HepG2 (cell line): ENCODE data around the gene PIGX. TPM values are rescaled to one million over a fixed set of nuclear protein-coding genes. Genes with fewer than 3 reads are reported as not detected.

Experiments
- ATAC-seq: fragments of 200-7000 bp; cut with Tn5 transposase; 3 replicates; pipeline ENCODE4 v1.9.1; 2020; ENCODE audit warnings: mild to moderate bottlenecking, moderate library complexity
- BruUV-seq: library from RNA; stranded (reverse); fragments of 400-500 nt; replicated peaks from 2 replicates; lab custom pipeline; 2021; lab: Mats Ljungman, UMichigan
- CTCF ChIA-PET: fragments of 300-600 bp; formaldehyde crosslinking; extraction: SDS; loops from one replicate; lab custom pipeline; 2021; ENCODE audit warnings: low total read pairs, inconsistent platforms, low intra/inter-chr PET ratio; lab: Yijun Ruan, JAX
- POLR2A ChIA-PET: fragments of 350-600 bp; sonication (Branson Sonifier 250); formaldehyde crosslinking; loops from one replicate; lab custom pipeline; 2020; ENCODE audit warnings: antibody characterized with exemption, inconsistent platforms; lab: Yijun Ruan, JAX
- DNase-seq: peaks from one replicate; pipeline ENCODE4 v3.0.0-alpha.2; 2015; ENCODE audit warnings: low spot score
- FAIRE-seq: peaks from 3 replicates; lab custom pipeline; 2011; peaks lifted over from hg19 to GRCh38; lab: Jason Lieb, UNC
- H2AFZ ChIP-seq: one replicate; pipeline ENCODE4 v1.6.1; 2011; ENCODE audit warnings: low read length, inconsistent platforms
- H3K27ac ChIP-seq: fragments of 300-600 bp; 3 replicates; pipeline ENCODE4 v1.8.0; 2011; ENCODE audit warnings: mixed run types, mild to moderate bottlenecking, mixed read lengths, low read length, inconsistent platforms; ENCODE audit not compliant: insufficient read depth; ENCODE audit errors: extremely low read length
- H3K27me3 ChIP-seq, 2 experiments: fragments of 200-600 bp in 1 of 2; 2 replicates in 1 of 2; 3 replicates in 1 of 2; pipeline versions ENCODE4 v1.6.0 to v1.8.0; 2011; ENCODE audit warnings: low read length in 2 of 2, mild to moderate bottlenecking in 2 of 2, moderate library complexity in 2 of 2, inconsistent platforms in 1 of 2; ENCODE audit not compliant: insufficient read depth in 2 of 2, control insufficient read depth in 1 of 2
- H3K36me3 ChIP-seq, 2 experiments: fragments of 200-600 bp in 1 of 2; replicated peaks in 1 of 2; 2 replicates in 1 of 2; 3 replicates in 1 of 2; pipeline versions ENCODE4 v1.5.1 to v1.8.0; 2011; ENCODE audit warnings: low read length in 2 of 2, inconsistent platforms in 1 of 2; ENCODE audit not compliant: insufficient read depth in 2 of 2, control insufficient read depth in 1 of 2
- H3K4me1 ChIP-seq: 2 replicates; pipeline ENCODE4 v1.5.1; 2012; ENCODE audit warnings: low read length, inconsistent platforms; ENCODE audit not compliant: insufficient read depth
- H3K4me2 ChIP-seq: 2 replicates; pipeline ENCODE4 v1.6.0; 2011; ENCODE audit warnings: low read depth, low read length, inconsistent platforms
- H3K4me3 ChIP-seq, 3 experiments: fragments of 200-600 bp in 1 of 3; sonication (generic), shearing (Covaris generic) in 1 of 3; replicated peaks in 1 of 3; 2 replicates each; pipeline ENCODE4 v1.5.1; 2011 to 2016; ENCODE audit warnings: low read length in 3 of 3, inconsistent platforms in 2 of 3, low read depth in 2 of 3, mild to moderate bottlenecking in 2 of 3, control low read depth in 1 of 3, mixed read lengths in 1 of 3; ENCODE audit not compliant: insufficient read depth in 1 of 3
- H3K79me2 ChIP-seq: one replicate; pipeline ENCODE4 v1.6.1; 2011; ENCODE audit warnings: low read length, inconsistent platforms; ENCODE audit not compliant: insufficient read depth
- H3K9ac ChIP-seq: 2 replicates; pipeline ENCODE4 v1.6.0; 2011; ENCODE audit warnings: mild to moderate bottlenecking, low read depth, low read length, inconsistent platforms; ENCODE audit not compliant: insufficient read depth
- H3K9me3 ChIP-seq: 2 replicates; pipeline ENCODE4 v1.5.1; 2012; ENCODE audit warnings: mild to moderate bottlenecking, low read length
- H4K20me1 ChIP-seq: 2 replicates; pipeline ENCODE4 v1.6.0; 2011; ENCODE audit warnings: inconsistent platforms, mild to moderate bottlenecking, low read length, moderate library complexity; ENCODE audit not compliant: insufficient read depth
- MTA1 ChIP-seq: sonication (generic); formaldehyde crosslinking; IDR thresholded peaks from 2 replicates; pipeline ENCODE4 v1.4.0; 2020; ENCODE audit warnings: missing genetic modification reagents, mild to moderate bottlenecking, borderline replicate concordance
- NR2F1 ChIP-seq, 2 experiments: fragments of 450-650 bp in 1 of 2; formaldehyde crosslinking in 1 of 2; IDR thresholded peaks; 2 replicates each; pipeline versions ENCODE4 v1.5.0 to v1.6.1; 2016 to 2020; ENCODE audit warnings: mild to moderate bottlenecking in 1 of 2, missing compliant biosample characterization in 1 of 2, missing genetic modification reagents in 1 of 2, moderate library complexity in 1 of 2
- POLR2AphosphoS2 ChIP-seq: IDR thresholded peaks from 2 replicates; pipeline ENCODE4 v1.6.1; 2011; ENCODE audit warnings: low read depth, low read length, improper control_type of control experiment
- RELA ChIP-seq: sonication (generic); formaldehyde crosslinking; IDR thresholded peaks from 2 replicates; pipeline ENCODE4 v1.4.0; 2020; ENCODE audit warnings: missing genetic modification reagents
- ZNF143 ChIP-seq: sonication (generic); formaldehyde crosslinking; IDR thresholded peaks from 2 replicates; pipeline ENCODE4 v1.4.0; 2020; ENCODE audit warnings: missing genetic modification reagents
- ZNF232 ChIP-seq: sonication (generic); formaldehyde crosslinking; IDR thresholded peaks from 2 replicates; pipeline ENCODE4 v1.4.0; 2020; ENCODE audit warnings: missing genetic modification reagents, borderline replicate concordance
- WGBS: methylation state at CpG from one replicate; pipeline ENCODE4 v1.1.6; 2017; ENCODE audit warnings: low lambda C conversion rate; 5-methylcytosine and 5-hydroxymethylcytosine counted together
- in situ Hi-C: cut with HindIII; loops from 2 replicates; pipeline ENCODE4 v1.10.0; 2017; ENCODE audit warnings: low pct_unique_long_range_greater_than_20kb; ENCODE audit not compliant: extremely low pct_ligation_motif_present
- intact Hi-C: fragments of 100-400 bp; cut with micrococcal nuclease; formaldehyde crosslinking; loops from one replicate; pipeline ENCODE4 v1.10.0; 2022; ENCODE audit not compliant: unreplicated experiment
- polyA plus RNA-seq, 8 experiments: library from polyadenylated mRNA; depleted of rRNA in 3 of 8; stranded (reverse) in 7 of 8; unstranded in 1 of 8; fragments of >200 nt; fragmentation: Illumina TruSeq in 4 of 8; extraction: Trizol in 4 of 8; gene quantifications; 2 replicates each; pipeline versions ENCODE4 v1.2.1 to v1.2.3, GENCODE V29; 2011 to 2016; ENCODE audit warnings: low read depth in 4 of 8, missing spikeins in 1 of 8, mixed read lengths in 1 of 8; ENCODE audit not compliant: insufficient read depth in 1 of 8
- total RNA-seq, 5 experiments: library from RNA; depleted of rRNA; stranded (reverse); fragments of >200 nt; fragmentation: Illumina TruSeq; extraction: Trizol; gene quantifications; 2 replicates each; pipeline ENCODE4 v1.2.3, GENCODE V29; 2016; ENCODE audit warnings: low read depth in 1 of 5
- TF ChIP-seq, protein P1 (sequence below): sonication (generic); formaldehyde crosslinking; IDR thresholded peaks from 2 replicates; pipeline ENCODE4 v1.4.0; 2020; ENCODE audit warnings: mild to moderate bottlenecking, missing genetic modification reagents
- TF ChIP-seq, protein P2 (sequence below): sonication (generic); formaldehyde crosslinking; IDR thresholded peaks from 2 replicates; pipeline ENCODE4 v1.4.0; 2020; ENCODE audit warnings: missing genetic modification reagents, borderline replicate concordance
- TF ChIP-seq, protein P3 (sequence below): sonication (generic); formaldehyde crosslinking; IDR thresholded peaks from 2 replicates; pipeline ENCODE4 v1.5.0; 2020; ENCODE audit warnings: mild to moderate bottlenecking, missing genetic modification reagents
- TF ChIP-seq, protein P4 (sequence below): sonication (generic); formaldehyde crosslinking; IDR thresholded peaks from 2 replicates; pipeline ENCODE4 v1.4.0; 2020; ENCODE audit warnings: missing genetic modification reagents

PIGX gene
- total and polyA plus RNA-seq, 2 of the 13 experiments (the other 11 are each of a cell fraction or from before 2014, with no cell fraction given) = 13.2 to 21.3 TPM

DNA sequence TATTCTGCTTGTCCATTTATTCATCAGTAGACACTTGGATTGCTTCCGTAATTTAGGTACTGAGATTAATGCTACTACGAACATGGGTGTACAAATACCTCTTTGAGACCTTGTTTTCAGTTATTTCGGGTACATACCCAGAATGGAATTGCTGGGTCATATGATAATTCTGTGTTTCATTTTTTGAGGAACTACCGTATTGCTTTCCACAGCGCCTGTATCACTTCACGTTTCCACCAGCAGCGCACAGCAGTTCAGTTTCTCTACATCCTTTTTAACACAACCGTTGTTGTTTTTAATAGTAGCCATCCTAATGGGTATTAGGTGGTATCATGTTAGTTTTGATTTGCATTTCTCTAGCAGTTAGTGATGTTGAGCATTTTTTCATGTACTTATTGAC is 36.9 kb downstream of the PIGX start (continued):
- TF ChIP-seq, protein P1, sequence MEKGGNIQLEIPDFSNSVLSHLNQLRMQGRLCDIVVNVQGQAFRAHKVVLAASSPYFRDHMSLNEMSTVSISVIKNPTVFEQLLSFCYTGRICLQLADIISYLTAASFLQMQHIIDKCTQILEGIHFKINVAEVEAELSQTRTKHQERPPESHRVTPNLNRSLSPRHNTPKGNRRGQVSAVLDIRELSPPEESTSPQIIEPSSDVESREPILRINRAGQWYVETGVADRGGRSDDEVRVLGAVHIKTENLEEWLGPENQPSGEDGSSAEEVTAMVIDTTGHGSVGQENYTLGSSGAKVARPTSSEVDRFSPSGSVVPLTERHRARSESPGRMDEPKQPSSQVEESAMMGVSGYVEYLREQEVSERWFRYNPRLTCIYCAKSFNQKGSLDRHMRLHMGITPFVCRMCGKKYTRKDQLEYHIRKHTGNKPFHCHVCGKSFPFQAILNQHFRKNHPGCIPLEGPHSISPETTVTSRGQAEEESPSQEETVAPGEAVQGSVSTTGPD = no peak
- no peak for TF ChIP-seq MTA1 (CRISPR knock-in tag)
- TF ChIP-seq ZNF143 = no peak
- no peak for TF ChIP-seq RELA (CRISPR knock-in tag)
- TF ChIP-seq ZNF232 (CRISPR knock-in tag) = no peak
- TF ChIP-seq, protein P2, sequence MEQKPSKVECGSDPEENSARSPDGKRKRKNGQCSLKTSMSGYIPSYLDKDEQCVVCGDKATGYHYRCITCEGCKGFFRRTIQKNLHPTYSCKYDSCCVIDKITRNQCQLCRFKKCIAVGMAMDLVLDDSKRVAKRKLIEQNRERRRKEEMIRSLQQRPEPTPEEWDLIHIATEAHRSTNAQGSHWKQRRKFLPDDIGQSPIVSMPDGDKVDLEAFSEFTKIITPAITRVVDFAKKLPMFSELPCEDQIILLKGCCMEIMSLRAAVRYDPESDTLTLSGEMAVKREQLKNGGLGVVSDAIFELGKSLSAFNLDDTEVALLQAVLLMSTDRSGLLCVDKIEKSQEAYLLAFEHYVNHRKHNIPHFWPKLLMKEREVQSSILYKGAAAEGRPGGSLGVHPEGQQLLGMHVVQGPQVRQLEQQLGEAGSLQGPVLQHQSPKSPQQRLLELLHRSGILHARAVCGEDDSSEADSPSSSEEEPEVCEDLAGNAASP (CRISPR knock-in tag) = no peak
- TF ChIP-seq, protein P3, sequence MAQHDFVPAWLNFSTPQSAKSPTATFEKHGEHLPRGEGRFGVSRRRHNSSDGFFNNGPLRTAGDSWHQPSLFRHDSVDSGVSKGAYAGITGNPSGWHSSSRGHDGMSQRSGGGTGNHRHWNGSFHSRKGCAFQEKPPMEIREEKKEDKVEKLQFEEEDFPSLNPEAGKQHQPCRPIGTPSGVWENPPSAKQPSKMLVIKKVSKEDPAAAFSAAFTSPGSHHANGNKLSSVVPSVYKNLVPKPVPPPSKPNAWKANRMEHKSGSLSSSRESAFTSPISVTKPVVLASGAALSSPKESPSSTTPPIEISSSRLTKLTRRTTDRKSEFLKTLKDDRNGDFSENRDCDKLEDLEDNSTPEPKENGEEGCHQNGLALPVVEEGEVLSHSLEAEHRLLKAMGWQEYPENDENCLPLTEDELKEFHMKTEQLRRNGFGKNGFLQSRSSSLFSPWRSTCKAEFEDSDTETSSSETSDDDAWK (CRISPR knock-in tag) = no peak

DNA sequence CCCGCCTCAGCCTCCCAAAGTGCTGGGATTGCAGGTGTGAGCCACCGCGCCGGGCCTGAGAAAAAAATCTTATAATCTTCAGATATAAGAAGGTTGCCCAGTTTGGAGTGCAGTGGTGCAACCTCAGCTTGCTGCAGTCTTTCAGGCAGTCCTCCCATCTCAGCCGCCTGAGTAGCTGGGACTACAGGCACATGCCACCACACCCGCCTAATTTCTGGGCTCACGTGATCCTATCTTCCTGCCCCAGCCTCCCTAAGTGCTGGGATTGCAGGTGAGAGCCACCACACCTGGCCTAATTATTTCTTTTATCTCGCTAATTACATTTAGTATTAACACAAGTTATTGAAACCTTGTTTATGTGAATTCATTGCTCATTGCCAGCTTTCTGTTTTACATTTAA is 41.0 kb downstream of the PIGX start:
- ChIA-PET CTCF (no interaction called here), POLR2A (interaction anchor here (4.1 kb wide), 1 partner anchor 13 kb away, joined by 20 read pairs; the partner anchor contains the start of gene PAK2)
- no TSS peak for BruUV-seq
- no peak overlapping the region; the same call in 1 of the 2 replicates for H3K4me2 ChIP-seq
- no peak overlapping the region for H3K4me3 ChIP-seq
- H4K20me1 ChIP-seq = peaks cover 18% of the 10 kb centered on the region
- intact Hi-C loops = loop anchor here (5.0 kb wide), 1 partner anchor 41 kb away; the partner anchor contains the start of genes CEP19 and PIGX
- H3K36me3 ChIP-seq = peaks cover 0 to 17% of the 10 kb centered on the region in 2 experiments; a peak in 2 of 5 replicates
- ATAC-seq = no peak
- no peaks in the 10 kb centered on the region for H3K27me3 ChIP-seq
- peaks cover 91% of the 10 kb centered on the region for H3K79me2 ChIP-seq
- TF ChIP-seq, protein P4, sequence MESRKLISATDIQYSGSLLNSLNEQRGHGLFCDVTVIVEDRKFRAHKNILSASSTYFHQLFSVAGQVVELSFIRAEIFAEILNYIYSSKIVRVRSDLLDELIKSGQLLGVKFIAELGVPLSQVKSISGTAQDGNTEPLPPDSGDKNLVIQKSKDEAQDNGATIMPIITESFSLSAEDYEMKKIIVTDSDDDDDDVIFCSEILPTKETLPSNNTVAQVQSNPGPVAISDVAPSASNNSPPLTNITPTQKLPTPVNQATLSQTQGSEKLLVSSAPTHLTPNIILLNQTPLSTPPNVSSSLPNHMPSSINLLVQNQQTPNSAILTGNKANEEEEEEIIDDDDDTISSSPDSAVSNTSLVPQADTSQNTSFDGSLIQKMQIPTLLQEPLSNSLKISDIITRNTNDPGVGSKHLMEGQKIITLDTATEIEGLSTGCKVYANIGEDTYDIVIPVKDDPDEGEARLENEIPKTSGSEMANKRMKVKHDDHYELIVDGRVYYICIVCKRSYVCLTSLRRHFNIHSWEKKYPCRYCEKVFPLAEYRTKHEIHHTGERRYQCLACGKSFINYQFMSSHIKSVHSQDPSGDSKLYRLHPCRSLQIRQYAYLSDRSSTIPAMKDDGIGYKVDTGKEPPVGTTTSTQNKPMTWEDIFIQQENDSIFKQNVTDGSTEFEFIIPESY (CRISPR knock-in tag) = peak; percentile 46; the same call in 1 of the 2 replicates
- TF ChIP-seq POLR2AphosphoS2 = no peak
- TF ChIP-seq NR2F1 (CRISPR knock-in tag; IDR thresholded peaks at IDR 0.05) = no peak
- no peak overlapping the region for H3K27ac ChIP-seq
- peaks cover 52% of the 10 kb centered on the region for H3K4me1 ChIP-seq
- no peak for FAIRE-seq
- H3K9me3 ChIP-seq = peaks cover 8% of the 10 kb centered on the region; the same call in 1 of the 2 replicates
- in situ Hi-C loops = no loop called here
- WGBS = 96% methylated on average over 8 of the region's 8 CpGs
- DNase-seq = no peak
- no peak overlapping the region for H2AFZ ChIP-seq
- no peak overlapping the region for H3K9ac ChIP-seq
